ENCODE data around the gene COL4A2.
A peak's percentile ranks its signal among the peaks of the same experiment; 100 is the strongest.

COL4A2 gene

DNA sequence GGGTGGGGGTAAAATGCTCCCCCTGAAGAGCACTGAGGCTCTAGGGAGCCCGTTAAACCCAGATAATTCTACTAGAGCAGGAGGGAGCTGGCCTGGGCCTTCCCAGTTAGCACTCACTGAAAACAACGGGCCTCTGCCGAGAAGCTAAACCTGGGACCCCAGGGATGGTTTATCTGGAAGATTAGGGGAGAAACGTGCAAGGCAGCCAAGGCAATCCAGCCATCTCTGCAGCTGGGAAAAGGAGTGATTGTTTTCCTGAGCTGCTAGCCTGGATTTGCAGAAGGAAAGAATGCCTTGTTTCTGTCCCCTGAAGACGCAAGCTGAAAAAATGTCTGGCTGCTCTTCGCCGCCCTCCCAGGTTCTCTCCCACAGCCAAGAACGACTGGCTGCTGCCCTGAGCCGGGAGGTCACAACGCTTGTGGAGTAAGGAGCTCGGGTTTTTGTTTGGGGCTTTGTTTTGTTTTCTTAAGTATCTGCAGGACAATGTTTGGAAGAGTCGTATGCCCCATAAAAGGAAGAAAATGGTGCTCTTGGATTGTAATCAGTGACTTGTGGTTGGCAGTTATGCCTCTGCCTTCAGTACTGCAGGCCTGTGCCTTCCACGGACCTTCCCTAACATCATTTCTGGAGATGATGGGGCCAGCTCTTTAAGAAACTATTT lies 31.5 kb downstream of the COL4A2 start:
- no peak for DNase-seq (ENCODE audit: low read depth in 1 of 2, low spot score in 1 of 2)

DNA sequence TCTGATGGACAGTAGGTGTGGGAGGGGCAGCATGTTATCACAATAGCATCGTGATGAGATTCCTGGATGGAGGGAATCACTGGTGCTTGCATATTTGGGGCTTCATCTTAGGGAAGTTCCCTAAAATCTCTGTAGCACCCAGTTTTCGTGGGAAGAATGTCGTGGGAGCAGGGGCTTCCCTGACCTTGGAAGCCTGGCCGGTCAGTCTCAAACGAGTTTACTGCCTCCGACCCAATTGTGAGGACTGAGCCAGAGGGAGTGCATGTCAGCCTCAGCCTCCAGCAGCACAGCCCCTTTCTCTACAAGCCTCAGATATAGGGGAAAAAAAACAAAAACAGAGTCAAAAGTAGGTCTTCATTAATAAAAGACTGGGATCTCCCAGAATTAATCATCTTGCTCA lies 32.2 kb downstream of the COL4A2 start:
- no peak for DNase-seq (ENCODE audit: low read depth in 1 of 2, low spot score in 1 of 2)

DNA sequence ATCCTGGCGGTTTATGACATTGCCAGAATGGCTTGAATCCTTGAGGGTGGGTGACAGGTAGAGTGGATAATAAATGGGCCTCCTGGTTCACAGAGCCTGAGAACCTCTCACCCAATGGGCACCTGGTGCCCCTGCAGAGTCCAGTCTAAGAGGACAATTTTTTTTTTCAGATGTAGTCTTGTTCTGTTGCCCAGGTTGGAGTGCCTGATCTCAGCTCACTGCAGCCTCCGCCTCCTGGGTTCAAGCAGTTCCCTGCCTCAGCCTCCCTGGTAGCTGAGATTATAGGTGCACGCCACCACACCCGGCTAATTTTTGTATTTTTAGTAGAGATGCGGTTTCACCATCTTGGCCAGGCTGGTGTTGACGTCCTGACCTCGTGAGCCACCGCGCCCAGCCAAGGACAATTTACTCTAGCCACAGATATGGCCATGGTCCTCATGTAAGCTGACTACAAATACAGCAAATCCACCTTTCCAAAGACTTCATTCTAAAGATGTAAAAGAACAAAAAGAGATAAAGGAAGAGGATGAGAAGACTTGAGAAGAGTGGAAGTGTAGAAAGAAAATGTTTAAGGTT lies 33.0 kb downstream of the COL4A2 start:
- DNase-seq (ENCODE audit: low read depth in 1 of 2, low spot score in 1 of 2) = no peak

DNA sequence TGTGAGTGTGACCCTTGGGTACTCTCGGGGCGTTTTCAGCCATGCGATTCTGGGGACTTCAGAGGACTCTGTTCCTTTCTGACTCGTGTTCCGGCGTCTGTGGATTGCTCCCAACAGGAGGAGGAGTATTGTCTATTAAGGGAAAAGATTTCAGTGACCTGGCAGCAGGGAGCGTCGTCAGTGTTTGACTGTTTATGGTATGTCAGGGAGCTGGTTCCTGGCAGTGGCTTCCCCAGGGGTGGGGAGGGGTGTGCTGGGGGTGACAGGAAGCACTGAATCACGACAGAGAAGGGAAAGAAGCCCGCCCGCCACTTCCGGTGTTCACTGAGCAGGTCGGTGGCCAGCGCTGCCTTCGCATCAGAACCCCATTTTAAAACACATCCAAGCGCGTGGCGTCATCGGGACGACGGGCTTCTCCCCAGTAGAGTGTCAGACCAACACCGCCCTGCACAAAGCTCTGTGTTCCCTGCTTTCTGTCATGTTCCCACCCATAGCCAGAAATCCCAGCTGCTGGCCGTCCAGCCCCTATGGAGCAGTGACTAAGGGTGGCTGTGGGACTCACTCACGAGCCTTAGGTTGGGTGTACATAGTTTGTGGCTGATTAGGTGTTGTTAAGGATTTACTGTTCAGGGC lies 33.8 kb downstream of the COL4A2 start:
- DNase-seq (ENCODE audit: low read depth in 1 of 2, low spot score in 1 of 2) = peak in 1 of 2 donors; percentile 43

DNA sequence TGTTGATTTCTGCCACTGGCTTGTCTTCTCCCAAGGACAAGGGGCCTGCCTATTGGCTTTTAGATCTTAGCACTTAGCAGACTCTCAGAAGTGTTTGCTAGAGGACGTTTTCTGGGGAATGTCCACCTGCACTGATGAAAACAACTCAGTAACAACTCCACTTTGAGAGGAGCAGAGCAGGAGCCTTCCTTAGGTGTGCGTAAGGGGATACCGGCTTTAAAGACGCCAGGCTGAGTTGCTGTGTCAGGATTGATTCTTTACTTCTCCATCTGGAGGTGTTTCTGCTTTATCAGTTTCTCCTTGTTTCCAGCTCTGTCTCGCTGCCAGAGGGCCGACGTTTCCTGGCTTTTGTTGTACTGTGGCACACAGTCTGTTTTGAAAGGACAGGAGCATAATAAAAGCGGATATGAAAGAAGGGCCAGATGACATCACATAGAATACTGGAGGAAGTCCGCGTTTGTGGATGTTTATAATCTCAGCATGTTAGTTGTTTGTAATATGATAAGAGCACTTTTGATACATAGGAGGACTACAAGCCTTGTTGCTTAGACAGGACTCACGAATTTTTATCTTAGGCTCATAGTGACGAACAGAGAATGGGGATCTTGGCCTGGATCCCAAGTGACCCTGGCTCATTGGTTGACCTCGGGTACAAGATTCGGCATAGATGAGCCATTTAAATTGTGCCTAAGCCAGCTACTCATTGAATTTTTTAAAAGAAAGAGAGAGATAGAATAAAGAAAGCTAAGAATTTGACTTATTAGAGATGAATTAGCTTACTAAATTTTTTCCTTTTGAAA lies 34.6 kb downstream of the COL4A2 start:
- no peak for DNase-seq (ENCODE audit: low read depth in 1 of 2, low spot score in 1 of 2)

DNA sequence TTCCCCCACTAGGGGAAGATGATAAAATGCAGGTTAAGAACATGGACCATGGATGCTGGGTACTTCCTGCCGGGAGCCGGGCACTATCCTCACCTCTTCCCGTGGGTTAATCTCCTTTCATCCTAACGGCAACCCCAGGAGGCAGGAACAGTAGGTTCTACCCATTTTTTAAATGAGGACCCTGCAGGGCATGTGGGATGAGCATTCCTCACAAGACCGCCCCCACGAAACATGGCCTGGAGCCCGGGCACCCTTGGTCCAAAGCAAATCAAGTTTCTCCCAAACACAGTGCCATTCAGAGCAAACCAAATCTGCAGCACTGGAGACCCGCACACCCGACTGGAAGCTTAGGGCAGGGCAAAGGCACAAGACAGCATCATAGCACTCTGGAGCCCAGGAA lies 35.4 kb downstream of the COL4A2 start:
- DNase-seq (ENCODE audit: low read depth in 1 of 2, low spot score in 1 of 2) = no peak

DNA sequence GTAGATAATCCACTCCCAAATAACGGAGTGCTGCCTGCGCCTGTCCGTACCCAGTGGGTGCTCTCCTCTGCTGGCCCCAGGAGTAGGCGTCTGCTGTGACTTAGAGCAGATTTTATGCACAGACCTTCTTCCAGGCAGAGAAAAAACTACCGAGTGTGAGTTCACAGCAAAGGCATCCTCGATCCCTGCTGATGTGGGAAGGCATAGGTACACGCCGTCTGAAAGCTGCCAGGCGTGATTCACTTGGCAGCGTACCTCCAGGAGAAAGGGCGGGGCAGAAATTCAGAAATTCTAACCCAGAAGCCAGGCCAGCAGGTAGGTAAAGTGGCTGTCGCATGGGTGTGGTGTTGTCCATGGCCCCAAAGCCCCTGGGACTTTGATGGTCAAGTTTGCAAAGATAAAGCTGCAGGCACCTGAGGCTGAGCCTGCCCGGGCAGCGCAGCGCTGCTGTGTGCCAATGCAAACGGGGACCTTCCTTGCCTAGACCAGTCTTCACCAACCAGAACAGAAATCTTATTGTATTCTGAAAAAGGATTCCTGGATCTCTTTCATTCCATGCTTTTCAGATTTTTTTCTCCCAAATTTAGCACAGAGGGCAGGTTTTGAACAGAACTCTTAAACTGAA lies 36.3 kb downstream of the COL4A2 start:
- no peak for DNase-seq (ENCODE audit: low read depth in 1 of 2, low spot score in 1 of 2)

DNA sequence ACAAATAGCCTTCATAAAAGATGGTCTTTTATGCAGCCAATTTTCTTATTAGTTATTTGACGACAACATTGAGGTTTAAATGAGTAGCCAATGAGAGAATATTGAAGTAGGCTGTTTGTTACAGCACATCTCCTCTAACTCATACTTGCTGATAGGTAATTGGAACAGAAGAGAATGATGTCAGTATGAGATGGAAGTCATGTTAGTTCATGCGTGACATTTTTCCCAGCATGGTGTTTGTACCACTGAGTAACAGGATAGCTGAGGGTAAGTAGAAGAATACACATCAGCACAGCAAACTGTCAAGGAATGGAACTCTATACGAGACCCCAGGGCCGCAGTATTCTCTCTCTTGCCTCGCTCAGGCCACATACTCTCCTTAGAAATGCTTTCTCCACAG lies 37.2 kb downstream of the COL4A2 start:
- no peak for DNase-seq (ENCODE audit: low read depth in 1 of 2, low spot score in 1 of 2)

DNA sequence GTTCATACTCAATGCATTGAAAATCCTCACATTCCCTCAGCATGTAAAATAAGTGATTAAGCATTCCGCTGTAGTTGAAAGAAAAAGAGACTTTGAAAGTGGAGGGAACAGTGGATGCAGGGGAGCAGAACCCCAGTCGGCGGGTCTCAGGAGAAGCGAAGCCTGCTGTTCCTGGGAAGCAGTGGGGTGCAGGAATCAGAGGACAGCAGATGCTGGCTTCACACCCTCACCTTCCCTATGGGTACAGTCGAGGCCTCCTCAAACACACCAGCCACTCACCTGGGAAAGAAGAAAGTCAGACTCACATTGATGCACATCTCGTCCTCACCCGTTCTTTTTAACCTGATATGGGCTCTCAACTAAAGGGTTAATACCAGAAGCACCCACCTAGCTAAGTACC lies 38.2 kb downstream of the COL4A2 start:
- no peak for DNase-seq (ENCODE audit: low read depth in 1 of 2, low spot score in 1 of 2)

DNA sequence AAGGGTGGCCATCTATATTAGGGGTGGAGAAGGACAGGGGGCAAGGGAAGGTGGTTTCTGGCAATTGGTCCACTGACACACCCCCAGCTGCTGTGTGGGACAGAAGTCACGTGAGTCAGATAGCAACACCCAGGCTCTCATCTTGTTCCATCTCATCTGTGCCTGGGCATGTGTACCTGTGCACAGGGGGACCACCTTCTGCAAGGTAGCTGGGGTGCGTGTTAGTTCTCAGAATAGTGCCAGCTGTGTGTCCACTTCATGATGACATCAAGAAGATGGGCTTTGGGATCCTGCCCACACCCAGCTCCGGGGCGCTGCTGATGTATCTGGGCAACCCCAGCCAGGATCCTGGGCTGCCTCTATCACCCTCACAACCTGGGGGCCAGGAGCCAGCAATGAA lies 38.6 kb downstream of the COL4A2 start:
- DNase-seq (ENCODE audit: low read depth in 1 of 2, low spot score in 1 of 2) = no peak

DNA sequence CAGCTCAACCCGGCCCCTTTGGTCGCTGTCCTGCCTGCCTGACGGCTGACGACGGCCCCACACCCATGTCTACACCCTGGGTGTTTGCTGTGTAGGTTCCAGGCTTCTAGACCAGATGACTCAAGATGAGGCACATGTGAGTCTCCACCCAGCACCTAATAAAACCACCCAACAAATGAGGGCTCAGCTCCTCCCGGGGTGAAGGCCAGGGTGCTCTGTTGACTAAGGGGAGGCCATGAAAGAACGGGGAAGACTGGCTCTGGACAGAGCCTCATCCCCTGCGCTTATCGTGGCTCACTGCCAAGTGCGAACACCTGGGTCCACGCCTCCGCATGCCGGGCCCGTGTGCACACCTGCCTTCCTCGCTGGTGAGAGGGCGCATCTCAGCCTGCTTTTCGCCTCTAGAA lies 39.6 kb downstream of the COL4A2 start:
- no peak for DNase-seq (ENCODE audit: low read depth in 1 of 2, low spot score in 1 of 2)

DNA sequence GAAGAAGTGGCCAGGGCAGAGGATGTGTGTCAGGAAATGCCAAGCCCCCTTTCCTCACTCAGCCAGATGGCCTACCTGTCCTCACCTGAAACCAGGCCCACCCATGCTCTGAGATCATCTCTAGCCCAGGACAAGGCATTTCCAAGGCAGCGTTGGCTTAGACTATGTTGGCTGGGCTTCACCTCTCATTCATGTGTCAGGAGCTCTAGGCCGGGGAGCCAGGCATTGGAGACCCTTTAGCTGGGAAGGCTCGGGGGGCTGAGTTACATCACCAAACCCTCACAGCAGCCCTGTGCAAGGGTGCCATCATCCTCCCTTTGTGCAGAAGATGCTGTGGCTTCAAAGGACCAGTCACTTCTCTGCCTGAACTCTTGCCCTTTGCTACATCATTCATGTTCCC lies 40.0 kb downstream of the COL4A2 start:
- DNase-seq (ENCODE audit: low read depth in 1 of 2, low spot score in 1 of 2) = no peak

DNA sequence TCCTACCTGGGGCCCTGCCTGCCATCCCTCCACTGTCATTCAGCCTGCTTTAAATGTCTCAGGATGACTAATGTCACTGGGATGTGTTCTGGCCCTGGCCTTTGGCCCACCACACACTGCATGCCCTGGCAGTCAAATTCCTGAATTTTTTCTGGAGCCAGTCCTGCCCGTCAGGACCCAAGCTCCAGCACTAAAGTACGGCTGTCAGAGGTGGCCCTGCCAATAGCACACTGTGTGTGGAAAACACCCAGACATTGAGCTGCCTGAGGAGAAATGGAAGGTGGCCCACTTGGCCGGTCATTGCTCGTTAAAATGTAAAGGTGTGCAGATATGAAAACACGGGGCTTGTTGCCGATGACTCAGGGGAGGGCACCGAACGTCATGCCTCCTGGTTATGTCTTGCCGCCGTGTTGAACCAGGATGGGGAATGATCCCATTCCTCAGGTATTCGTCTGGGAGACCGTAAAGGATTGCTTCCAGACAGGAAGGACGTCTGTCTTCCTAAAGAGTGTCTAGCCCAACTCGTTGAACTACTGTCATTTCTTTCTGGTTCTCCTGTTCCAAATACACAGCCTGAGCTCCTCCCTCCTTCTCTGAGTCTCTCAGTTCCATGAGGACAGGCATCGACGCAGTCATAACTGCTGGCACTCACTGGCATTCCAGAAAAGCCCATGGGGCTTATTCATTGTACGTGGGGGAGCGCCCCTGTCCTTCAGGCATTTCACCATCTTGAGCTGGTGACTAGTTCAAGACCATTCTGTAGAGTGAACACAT lies 40.6 kb downstream of the COL4A2 start:
- no peak for DNase-seq (ENCODE audit: low read depth in 1 of 2, low spot score in 1 of 2)

DNA sequence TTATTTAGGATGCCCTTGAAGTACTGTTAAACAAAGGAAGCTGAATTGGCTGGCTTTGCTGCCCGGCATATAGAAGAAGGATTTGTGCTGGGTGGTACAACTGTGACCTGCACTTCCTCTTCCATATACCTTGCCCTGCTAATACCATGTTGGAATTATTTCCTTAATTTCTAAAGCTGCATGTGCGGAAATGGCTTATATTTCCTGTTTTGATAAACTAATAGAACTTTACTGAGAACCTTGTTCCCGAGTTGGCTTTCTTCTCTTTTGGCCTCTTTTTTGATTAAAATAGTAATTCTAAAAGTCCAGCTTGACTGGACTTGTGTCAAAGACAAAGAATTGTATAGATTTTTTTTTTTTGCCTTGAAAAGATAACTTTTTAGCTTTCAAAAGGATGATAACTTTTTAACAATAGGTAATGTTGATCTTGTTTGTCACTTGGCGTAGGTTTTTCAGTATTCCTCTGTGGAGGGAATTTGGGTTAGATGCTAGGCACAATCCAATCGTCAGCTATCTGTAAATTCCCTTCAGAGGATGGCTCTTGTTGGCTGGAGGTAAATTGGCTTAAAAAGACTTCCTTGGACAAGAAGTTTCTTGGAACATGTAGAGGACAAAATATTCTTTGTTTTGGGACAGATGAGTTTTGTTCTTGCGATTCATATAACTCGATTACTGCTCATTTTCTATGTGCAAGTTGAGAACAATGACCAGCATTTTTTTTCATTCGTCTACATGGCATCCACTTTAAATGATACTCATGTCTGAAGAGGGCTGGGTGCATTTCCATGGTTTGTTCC lies 41.4 kb downstream of the COL4A2 start:
- DNase-seq (ENCODE audit: low read depth in 1 of 2, low spot score in 1 of 2) = no peak

DNA sequence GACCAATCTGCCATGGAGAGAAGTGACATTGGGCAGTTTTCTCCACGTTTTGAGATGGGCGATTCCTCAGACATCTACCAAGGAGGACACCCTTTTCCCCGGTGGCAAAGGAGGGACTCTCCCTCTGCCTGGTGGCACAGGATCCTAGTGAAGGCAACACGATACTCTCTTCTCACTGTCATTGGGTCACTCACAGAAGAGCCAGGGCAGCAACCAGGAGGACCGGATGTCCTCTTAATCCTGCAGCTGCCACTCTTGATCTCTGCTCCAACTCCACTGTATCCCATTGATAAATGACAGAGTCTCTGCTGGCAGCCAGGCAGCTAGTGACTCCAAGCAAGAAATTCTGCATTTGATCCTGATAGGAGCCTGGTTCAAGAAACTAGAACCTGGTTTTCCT lies 42.2 kb downstream of the COL4A2 start:
- no peak for DNase-seq (ENCODE audit: low read depth in 1 of 2, low spot score in 1 of 2)

DNA sequence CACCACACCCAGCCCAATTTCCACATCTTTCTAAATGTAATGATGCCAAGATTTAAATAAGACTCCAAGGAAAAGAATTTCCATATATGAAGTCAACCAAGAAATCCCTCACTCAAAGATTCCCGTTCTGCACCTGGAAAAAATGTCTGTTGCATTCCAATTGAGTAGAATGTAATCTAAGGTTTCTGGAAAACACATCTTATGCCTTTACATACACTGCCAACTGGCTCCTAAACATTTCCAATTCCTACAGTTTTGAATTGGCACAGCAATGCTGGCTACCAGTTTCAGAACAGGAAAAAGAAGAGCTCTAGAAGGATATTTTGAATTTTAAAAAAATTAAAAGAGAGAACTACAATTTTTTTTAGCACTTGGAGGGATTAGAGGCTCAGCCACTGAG lies 43.0 kb downstream of the COL4A2 start:
- DNase-seq (ENCODE audit: low read depth in 1 of 2, low spot score in 1 of 2) = no peak

DNA sequence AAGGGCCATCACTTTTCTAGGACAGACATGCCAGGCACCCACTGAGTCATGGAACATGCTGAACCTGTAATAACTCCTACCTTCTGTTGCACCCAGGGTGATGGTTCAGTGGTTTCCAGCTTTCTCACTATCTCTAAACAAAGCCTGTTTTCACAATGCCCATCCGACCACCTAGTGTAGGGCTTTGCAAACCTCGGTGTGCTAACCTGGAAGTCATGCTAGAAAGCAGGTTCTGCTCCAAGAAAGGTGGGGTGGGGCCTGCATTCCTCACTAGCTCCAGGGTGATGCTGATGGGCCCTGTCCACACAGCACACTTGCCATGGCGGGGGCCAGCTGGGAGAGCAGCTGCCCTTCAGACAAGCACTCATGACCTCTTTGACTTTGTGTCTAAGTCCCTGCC lies 43.4 kb downstream of the COL4A2 start:
- no peak for DNase-seq (ENCODE audit: low read depth in 1 of 2, low spot score in 1 of 2)

DNA sequence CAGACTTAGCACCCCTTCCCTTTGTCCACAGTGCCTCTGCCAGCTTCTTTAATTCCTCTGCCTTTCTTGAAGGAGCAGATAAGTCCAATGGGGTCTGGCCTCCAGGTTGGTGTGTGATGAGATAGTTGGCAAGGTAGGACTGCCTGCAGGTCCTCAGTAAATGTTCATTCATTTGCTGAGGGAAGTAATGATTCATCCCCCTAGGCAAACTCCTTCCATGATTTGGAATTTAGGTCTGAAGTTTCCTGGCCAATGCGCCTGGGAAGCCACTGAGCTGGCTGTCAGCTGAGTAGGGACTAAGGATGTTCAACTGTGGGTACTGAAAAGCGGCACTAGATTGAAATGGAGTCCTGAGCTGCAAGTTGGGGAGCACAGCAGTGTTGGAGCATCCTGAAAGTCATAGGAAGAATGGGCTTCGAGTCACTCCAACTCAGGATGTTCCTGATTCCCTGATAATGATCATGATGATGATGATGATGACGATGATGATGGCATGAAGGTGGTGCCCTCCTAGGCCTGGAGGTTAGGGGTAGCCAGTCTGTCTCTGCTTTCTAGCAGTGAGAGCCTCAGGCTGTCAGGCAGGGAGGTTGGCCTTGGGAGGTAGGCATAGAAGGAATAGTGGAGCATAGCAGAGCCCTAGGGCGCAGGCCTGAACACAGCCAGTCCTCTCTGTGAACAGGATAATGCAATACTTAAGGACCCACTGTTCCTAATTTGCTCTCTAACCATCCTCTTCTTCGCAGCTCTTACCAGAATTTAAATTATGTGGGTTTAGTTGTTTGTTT lies 44.7 kb downstream of the COL4A2 start:
- no peak for DNase-seq (ENCODE audit: low read depth in 1 of 2, low spot score in 1 of 2)

DNA sequence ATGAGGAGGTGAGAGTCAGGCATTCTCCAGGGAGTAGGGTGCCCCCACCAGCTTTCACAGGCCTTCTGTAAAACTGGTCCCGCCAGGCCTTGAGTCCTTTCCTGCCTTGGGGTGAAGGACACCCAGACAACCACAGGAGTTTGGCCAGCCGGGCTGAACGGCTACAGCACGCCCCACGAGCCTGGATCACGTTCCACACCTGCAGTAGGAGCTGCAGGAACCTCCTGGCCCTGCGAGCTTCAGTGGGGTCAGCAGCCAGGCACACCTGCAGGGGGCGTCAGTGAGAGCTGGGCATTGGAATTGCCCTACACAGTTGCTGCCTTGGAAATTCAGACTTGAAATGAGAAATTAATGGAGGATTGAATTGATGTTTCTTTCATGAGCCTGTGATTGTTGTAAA lies 45.7 kb downstream of the COL4A2 start:
- DNase-seq (ENCODE audit: low read depth in 1 of 2, low spot score in 1 of 2) = no peak
